Measurements from ENCODE around the gene DLG2. TPM values are rescaled to one million over a fixed set of nuclear protein-coding genes. Genes with fewer than 3 reads are reported as not detected.

The DLG2 gene
- total RNA-seq, 1 donor from 2014 or later: 0.26 TPM

DNA sequence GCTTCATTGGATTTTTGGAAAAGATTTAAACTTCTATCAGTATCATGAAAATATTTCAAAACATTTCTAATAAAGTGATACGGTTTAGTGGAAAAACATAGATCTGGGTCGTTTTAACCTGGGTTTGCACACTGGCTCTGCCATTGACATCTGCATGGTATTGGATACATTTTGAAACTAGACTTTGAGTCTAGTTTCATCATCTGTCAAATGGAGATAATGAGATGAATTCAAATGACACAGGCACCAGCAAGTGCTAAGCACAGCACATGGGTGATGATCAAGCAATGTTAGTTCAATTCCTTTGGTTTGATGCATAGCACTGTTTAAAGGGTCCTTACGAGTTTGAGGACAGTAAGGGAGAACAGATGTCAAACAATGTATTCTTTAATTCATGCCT, 1522.0 kb downstream of the DLG2 start:
- TF ChIP-seq, protein P1, sequence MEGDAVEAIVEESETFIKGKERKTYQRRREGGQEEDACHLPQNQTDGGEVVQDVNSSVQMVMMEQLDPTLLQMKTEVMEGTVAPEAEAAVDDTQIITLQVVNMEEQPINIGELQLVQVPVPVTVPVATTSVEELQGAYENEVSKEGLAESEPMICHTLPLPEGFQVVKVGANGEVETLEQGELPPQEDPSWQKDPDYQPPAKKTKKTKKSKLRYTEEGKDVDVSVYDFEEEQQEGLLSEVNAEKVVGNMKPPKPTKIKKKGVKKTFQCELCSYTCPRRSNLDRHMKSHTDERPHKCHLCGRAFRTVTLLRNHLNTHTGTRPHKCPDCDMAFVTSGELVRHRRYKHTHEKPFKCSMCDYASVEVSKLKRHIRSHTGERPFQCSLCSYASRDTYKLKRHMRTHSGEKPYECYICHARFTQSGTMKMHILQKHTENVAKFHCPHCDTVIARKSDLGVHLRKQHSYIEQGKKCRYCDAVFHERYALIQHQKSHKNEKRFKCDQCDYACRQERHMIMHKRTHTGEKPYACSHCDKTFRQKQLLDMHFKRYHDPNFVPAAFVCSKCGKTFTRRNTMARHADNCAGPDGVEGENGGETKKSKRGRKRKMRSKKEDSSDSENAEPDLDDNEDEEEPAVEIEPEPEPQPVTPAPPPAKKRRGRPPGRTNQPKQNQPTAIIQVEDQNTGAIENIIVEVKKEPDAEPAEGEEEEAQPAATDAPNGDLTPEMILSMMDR (IDR thresholded peaks at IDR 0.05; ENCODE audit: insufficient read depth, low read length, severe bottlenecking): no peak

DNA sequence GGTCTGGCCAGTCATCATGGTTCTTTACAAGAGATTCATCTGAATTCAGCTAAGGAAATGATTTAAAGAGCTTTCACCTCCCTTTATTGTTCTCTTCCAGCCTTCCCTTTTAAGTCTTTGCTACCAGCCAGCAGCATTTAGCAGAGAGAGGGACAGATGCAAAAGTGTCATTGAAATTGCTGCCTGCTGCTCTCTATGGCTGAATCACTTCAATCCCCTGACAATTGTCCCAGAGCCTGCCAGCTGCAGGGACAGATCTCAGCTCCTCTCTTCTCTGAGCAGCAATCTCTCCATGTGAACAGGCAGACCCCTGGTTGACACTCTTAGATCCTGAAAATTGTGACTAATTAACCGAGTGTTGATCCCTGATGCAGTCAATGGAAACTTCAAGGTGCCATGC, 1524.0 kb downstream of the DLG2 start:
- Histone ChIP-seq H3K27me3 (ENCODE audit: control insufficient read depth, insufficient read depth, low read length) (no peaks in the 10 kb centered on the region), H3K36me3 (ENCODE audit: control insufficient read depth, insufficient read depth, low read length) (no peaks in the 10 kb centered on the region), H3K4me3 (ENCODE audit: low read depth, low read length) (no peak overlapping the region)
- TF ChIP-seq, protein P1 (IDR thresholded peaks at IDR 0.05; ENCODE audit: insufficient read depth, low read length, severe bottlenecking): no peak
- FAIRE-seq (peak; percentile 72), DNase-seq (ENCODE audit: low read depth) (no peak)

More for the DNA sequence above, 1522.0 kb downstream of the DLG2 start:
- no peaks in the 10 kb centered on the region for H3K36me3 ChIP-seq (ENCODE audit: control insufficient read depth, insufficient read depth, low read length)
- no peaks in the 10 kb centered on the region for H3K27me3 ChIP-seq (ENCODE audit: control insufficient read depth, insufficient read depth, low read length)
- DNase-seq (ENCODE audit: low read depth) (no peak), FAIRE-seq (no peak)
- no peak overlapping the region for H3K4me3 ChIP-seq (ENCODE audit: low read depth, low read length)

DNA sequence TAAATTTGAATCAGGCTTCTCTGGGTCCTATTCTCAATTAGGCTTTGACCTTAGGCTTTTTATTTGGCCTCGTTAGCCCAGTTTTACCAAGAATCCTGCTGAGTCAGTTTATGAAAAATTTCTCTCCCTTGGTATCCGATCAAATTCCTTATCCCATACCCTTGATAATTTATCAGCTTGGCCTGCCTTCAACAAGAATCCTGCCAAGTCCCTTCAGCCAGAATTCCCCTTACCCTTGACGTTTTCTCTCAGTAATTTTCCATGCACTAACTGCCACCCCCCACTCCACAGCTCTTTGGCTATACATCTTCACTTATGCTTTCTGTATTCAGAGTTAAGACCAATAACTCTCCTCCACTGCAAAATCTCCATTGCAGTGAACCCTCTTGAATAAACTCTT, 1530.0 kb downstream of the DLG2 start:
- FAIRE-seq (no peak), DNase-seq (ENCODE audit: low read depth) (no peak)
- no peaks in the 10 kb centered on the region for H3K27me3 ChIP-seq (ENCODE audit: control insufficient read depth, insufficient read depth, low read length)
- no peak overlapping the region for H3K4me3 ChIP-seq (ENCODE audit: low read depth, low read length)
- H3K36me3 ChIP-seq (ENCODE audit: control insufficient read depth, insufficient read depth, low read length): no peaks in the 10 kb centered on the region
- TF ChIP-seq, protein P1 (IDR thresholded peaks at IDR 0.05; ENCODE audit: insufficient read depth, low read length, severe bottlenecking): no peak

DNA sequence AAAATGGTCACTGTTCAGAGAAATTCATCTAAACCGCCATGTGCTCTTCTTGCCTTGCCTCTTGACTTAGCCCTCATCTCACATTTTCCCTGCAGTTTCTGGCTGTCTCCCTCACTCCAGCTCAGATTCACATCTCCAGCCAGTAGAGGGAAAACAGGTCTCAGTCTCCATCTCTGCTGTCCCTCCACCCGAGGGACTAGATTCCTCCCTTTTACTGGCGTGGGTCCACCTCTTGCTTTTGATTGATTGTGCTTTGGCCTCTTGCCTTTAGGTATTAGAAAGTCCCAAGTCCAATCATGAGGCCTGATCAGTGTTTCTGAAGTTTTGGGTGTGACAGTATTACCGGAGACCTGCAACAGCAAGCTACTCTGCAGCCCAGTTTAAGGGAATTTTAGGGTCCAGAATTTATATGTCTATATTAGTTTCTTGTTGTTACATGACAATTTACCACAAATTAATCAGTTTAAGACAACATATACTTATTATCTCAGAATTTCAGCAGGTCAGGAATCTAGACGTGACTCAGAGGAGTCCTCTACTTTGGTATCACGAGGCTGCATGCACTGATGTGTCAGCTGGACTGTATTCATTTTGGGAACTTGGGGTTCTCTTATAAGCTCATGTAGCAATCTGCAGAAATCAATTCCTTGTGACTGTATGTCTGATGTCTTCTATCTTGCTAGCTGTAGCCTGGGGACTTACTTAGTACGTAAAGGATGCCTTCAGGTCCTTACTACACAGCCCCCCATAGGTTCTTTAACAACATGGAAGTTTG, 1535.7 kb downstream of the DLG2 start:
- H3K4me3 ChIP-seq (ENCODE audit: low read depth, low read length): no peak overlapping the region
- TF ChIP-seq, protein P1 (IDR thresholded peaks at IDR 0.05; ENCODE audit: insufficient read depth, low read length, severe bottlenecking): no peak
- no peaks in the 10 kb centered on the region for H3K36me3 ChIP-seq (ENCODE audit: control insufficient read depth, insufficient read depth, low read length)
- FAIRE-seq (no peak), DNase-seq (ENCODE audit: low read depth) (no peak)
- H3K27me3 ChIP-seq (ENCODE audit: control insufficient read depth, insufficient read depth, low read length): no peaks in the 10 kb centered on the region

DNA sequence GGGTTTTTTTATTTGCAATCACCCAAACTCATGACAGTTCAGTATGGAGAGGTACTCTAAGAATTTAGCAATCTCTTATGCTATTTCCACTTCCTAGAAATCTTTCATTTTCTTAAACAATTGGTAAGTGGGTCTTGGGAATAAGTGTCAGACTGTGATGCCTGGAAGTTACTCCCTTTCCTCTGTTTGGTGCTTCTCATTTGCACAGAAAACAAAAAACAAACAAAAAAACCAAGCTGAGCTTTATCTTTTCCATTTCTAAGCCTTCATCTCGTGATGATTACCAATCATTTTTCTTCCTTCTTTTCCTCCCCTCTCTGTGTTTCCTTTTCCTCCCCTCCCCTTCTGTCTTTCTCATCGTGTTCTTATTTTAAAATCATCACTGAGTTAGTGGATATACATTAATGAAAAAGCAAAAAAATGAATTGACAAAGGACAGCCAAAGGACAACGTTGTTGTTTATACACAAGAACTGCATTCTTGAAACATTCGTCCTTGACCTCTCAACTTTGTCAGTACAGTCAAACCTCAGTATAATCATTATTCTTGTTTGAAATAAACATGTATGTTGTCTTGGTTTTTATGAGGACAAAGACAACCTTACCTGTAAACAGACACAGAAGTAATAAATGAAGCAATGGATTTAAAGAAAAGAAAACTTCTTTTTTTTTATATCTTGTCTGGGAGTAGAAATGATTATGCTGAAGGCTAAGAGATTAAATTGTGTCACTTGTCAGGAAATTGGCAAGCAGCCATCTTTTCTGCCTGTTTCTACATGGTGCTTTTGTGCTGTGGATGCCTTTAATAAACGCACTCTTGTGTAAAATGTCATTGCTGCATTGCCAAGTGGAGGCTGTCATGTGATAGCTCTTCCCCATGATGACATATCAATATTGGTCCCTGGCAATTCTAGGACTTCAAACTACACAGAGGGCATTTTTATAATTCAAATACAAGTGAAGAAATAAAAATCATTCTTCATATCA, 1537.8 kb downstream of the DLG2 start:
- Histone ChIP-seq H3K36me3 (ENCODE audit: control insufficient read depth, insufficient read depth, low read length) (no peaks in the 10 kb centered on the region), H3K4me3 (ENCODE audit: low read depth, low read length) (no peak overlapping the region), H3K27me3 (ENCODE audit: control insufficient read depth, insufficient read depth, low read length) (no peaks in the 10 kb centered on the region)
- TF ChIP-seq, protein P1 (IDR thresholded peaks at IDR 0.05; ENCODE audit: insufficient read depth, low read length, severe bottlenecking): no peak
- FAIRE-seq (no peak), DNase-seq (ENCODE audit: low read depth) (no peak)

Data from bronchial epithelial cell (primary cell).